GM18517 (cell line): ENCODE results near the gene EIF2B4.
A peak's percentile ranks its signal among the peaks of the same experiment; 100 is the strongest.
"Not testable (repeated sequence)": the region's sequence is repeated elsewhere in the genome, so short reads cannot be mapped to it uniquely, and the experiment has no call there.

Source experiments
- ATAC-seq: cut with Tn5 transposase; IDR thresholded peaks from one replicate; pipeline ENCODE4 v1.9.1; 2021; ENCODE audit warnings: mild to moderate bottlenecking, moderate library complexity; ENCODE audit not compliant: unreplicated experiment

EIF2B4 gene

GRCh38 chr2:27350106-27350693 is 19.9 kb downstream of the EIF2B4 start:
- no peak for ATAC-seq

GRCh38 chr2:27347641-27348040 is 22.5 kb downstream of the EIF2B4 start:
- no peak for ATAC-seq

GRCh38 chr2:27336173-27336572 is 34.0 kb downstream of the EIF2B4 start:
- no peak for ATAC-seq

GRCh38 chr2:27335311-27335710 is 34.8 kb downstream of the EIF2B4 start:
- no peak for ATAC-seq

- no peak for ATAC-seq
Measured at GRCh38 chr2:27324720-27325119, 45.4 kb downstream of the EIF2B4 start.

- no peak for ATAC-seq
Measured at GRCh38 chr2:27323596-27324285, 46.4 kb downstream of the EIF2B4 start.

GRCh38 chr2:27322766-27323595 is 47.2 kb downstream of the EIF2B4 start, which contains the start of gene MPV17:
Gene MPV17 (minus strand): TSS chr2:27323097. CDS start chr2:27322517, 580 bp downstream.
- peak; percentile 80 for ATAC-seq

- ATAC-seq = no peak
Measured at GRCh38 chr2:27322301-27322765, 47.8 kb downstream of the EIF2B4 start.

GRCh38 chr2:27320958-27321543 is 49.1 kb downstream of the EIF2B4 start:
- no peak for ATAC-seq

- not testable (repeated sequence) for ATAC-seq
Measured at GRCh38 chr2:27319839-27320238, 50.3 kb downstream of the EIF2B4 start.

- ATAC-seq = no peak
Measured at GRCh38 chr2:27316655-27317412, 53.3 kb downstream of the EIF2B4 start.

GRCh38 chr2:27315122-27315521 is 55.0 kb downstream of the EIF2B4 start:
- ATAC-seq = no peak

GRCh38 chr2:27314709-27315108 is 55.4 kb downstream of the EIF2B4 start:
- ATAC-seq = no peak
